ENCODE data around the gene ING4.

DNA sequence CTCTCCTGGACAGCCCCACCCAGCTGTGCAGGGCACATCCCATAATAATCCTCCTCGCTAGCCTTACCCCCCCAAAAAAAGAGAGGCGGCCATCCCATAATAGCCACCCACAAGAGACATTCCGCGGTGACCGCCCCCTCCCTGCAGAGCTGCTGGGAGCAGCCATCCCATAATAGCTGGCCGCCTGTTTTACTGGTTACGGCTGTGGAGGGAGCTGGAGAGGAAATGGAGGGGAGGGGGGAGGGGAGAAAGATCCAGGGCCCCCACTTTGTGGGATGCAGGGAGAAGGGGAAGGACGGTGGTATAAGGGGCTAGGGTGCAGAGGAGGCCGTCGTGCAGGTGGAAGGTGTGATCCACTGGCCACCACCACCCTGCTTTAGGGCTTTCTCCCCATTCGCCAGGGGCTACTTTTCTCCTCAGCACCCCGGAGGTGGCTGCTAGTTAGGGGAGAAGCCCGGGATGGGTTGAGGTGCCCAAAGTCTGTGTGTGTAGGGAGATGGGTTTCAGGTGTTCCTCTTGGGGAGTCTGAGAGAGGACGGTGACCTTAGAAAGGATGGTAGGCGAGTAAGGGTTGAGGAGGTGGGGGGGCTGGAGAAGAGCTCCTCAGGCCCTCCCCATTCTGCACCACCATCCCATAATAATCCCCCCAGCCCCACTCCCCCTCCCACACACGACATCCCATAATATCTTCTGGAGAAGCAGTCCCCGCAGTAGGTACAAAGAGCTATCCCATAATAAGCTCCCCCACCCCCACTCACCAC is 49.7 kb downstream of the ING4 start:
- no peak for TF ChIP-seq POLR2A (IDR thresholded peaks at IDR 0.05)
- TF ChIP-seq, protein P1, sequence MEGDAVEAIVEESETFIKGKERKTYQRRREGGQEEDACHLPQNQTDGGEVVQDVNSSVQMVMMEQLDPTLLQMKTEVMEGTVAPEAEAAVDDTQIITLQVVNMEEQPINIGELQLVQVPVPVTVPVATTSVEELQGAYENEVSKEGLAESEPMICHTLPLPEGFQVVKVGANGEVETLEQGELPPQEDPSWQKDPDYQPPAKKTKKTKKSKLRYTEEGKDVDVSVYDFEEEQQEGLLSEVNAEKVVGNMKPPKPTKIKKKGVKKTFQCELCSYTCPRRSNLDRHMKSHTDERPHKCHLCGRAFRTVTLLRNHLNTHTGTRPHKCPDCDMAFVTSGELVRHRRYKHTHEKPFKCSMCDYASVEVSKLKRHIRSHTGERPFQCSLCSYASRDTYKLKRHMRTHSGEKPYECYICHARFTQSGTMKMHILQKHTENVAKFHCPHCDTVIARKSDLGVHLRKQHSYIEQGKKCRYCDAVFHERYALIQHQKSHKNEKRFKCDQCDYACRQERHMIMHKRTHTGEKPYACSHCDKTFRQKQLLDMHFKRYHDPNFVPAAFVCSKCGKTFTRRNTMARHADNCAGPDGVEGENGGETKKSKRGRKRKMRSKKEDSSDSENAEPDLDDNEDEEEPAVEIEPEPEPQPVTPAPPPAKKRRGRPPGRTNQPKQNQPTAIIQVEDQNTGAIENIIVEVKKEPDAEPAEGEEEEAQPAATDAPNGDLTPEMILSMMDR (IDR thresholded peaks at IDR 0.05), result peak in 1 of 4 experiments; percentile 23
- no peak for TF ChIP-seq POLR2AphosphoS5 (IDR thresholded peaks at IDR 0.05)
